Measurements from ENCODE around the gene PRR19.

DNA sequence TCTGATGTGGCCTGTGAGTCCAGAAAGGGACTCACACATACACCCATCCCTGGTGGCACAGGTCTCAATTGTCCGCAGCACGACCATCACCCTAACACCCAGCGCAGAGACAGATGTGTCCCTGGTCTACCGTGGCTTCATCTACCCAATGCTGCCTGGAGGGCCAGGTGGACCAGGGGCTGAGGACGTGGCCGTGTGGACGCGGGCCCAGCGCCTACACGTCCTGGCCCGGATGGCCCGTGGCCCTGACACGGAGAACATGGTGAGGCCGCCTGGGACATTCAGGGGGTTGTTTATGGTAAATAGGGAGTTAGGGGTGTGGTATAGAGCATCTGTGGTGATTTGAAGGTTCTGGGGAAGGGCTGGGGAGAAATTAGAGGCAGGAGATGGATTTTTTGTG lies 46.3 kb downstream of the PRR19 start:
- TF ChIP-seq SIN3A (IDR thresholded peaks at IDR 0.05; ENCODE audit: borderline replicate concordance, insufficient read depth, low read length), result no peak
- TF ChIP-seq POLR2AphosphoS5 (IDR thresholded peaks at IDR 0.05; ENCODE audit: low read depth, low read length), result no peak
- TF ChIP-seq, protein P1, sequence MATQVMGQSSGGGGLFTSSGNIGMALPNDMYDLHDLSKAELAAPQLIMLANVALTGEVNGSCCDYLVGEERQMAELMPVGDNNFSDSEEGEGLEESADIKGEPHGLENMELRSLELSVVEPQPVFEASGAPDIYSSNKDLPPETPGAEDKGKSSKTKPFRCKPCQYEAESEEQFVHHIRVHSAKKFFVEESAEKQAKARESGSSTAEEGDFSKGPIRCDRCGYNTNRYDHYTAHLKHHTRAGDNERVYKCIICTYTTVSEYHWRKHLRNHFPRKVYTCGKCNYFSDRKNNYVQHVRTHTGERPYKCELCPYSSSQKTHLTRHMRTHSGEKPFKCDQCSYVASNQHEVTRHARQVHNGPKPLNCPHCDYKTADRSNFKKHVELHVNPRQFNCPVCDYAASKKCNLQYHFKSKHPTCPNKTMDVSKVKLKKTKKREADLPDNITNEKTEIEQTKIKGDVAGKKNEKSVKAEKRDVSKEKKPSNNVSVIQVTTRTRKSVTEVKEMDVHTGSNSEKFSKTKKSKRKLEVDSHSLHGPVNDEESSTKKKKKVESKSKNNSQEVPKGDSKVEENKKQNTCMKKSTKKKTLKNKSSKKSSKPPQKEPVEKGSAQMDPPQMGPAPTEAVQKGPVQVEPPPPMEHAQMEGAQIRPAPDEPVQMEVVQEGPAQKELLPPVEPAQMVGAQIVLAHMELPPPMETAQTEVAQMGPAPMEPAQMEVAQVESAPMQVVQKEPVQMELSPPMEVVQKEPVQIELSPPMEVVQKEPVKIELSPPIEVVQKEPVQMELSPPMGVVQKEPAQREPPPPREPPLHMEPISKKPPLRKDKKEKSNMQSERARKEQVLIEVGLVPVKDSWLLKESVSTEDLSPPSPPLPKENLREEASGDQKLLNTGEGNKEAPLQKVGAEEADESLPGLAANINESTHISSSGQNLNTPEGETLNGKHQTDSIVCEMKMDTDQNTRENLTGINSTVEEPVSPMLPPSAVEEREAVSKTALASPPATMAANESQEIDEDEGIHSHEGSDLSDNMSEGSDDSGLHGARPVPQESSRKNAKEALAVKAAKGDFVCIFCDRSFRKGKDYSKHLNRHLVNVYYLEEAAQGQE (IDR thresholded peaks at IDR 0.05; ENCODE audit: insufficient read depth in 1 of 2, low read depth in 2 of 2, low read length in 2 of 2), result no peak
- no peak for TF ChIP-seq TAF1 (IDR thresholded peaks at IDR 0.05; ENCODE audit: borderline replicate concordance, insufficient read depth, low read length)
